HS-5 (cell line): ENCODE data around the gene PTEN.
"Not testable (repeated sequence)": the region's sequence is repeated elsewhere in the genome, so short reads cannot be mapped to it uniquely, and the experiment has no call there.

Experiments used
- DNase-seq: peaks from one replicate; pipeline ENCODE4 v3.0.0-alpha.2; 2012; ENCODE audit warnings: low read depth

PTEN gene

GRCh38 chr10:87869773-87870551 lies 6.5 kb downstream of the PTEN start:
- DNase-seq, result no peak

- no peak for DNase-seq
These were observed 9.4 kb downstream of the PTEN start for GRCh38 chr10:87872828-87873227.

- DNase-seq, result no peak
These were observed 10.2 kb downstream of the PTEN start for GRCh38 chr10:87873656-87874055.

- no peak for DNase-seq
These were observed 12.6 kb downstream of the PTEN start for GRCh38 chr10:87875929-87876571.

- no peak for DNase-seq
These were observed 15.4 kb downstream of the PTEN start for GRCh38 chr10:87878664-87879459.

- no peak for DNase-seq
These were observed 16.9 kb downstream of the PTEN start for GRCh38 chr10:87880336-87880735.

- DNase-seq, result not testable (repeated sequence)
These were observed 18.1 kb downstream of the PTEN start for GRCh38 chr10:87881373-87882059.

GRCh38 chr10:87882555-87883294 lies 19.3 kb downstream of the PTEN start:
- no peak for DNase-seq

GRCh38 chr10:87886635-87887034 lies 23.2 kb downstream of the PTEN start:
- DNase-seq, result no peak

- DNase-seq, result no peak
These were observed 23.7 kb downstream of the PTEN start for GRCh38 chr10:87887146-87887545.

GRCh38 chr10:87887548-87888289 lies 24.3 kb downstream of the PTEN start:
- DNase-seq, result no peak

- no peak for DNase-seq
These were observed 32.0 kb downstream of the PTEN start for GRCh38 chr10:87895430-87895829.

- DNase-seq, result no peak
These were observed 32.8 kb downstream of the PTEN start for GRCh38 chr10:87896216-87896615.

GRCh38 chr10:87897957-87898356 lies 34.5 kb downstream of the PTEN start:
- DNase-seq, result not testable (repeated sequence)

- not testable (repeated sequence) for DNase-seq
These were observed 40.0 kb downstream of the PTEN start for GRCh38 chr10:87903396-87903795.

- no peak for DNase-seq
These were observed 49.9 kb downstream of the PTEN start for GRCh38 chr10:87913156-87913921.

GRCh38 chr10:87915406-87915805 lies 52.0 kb downstream of the PTEN start:
- DNase-seq, result no peak

GRCh38 chr10:87915989-87916388 lies 52.6 kb downstream of the PTEN start:
- DNase-seq, result no peak

GRCh38 chr10:87916515-87916914 lies 53.1 kb downstream of the PTEN start:
- no peak for DNase-seq

GRCh38 chr10:87918254-87918859 lies 54.9 kb downstream of the PTEN start:
- no peak for DNase-seq
